Chondrocyte (in vitro differentiated cells): ENCODE data around the gene HSPB1. TPM values are rescaled to one million over a fixed set of nuclear protein-coding genes. Genes with fewer than 3 reads are reported as not detected.
"Not testable (repeated sequence)": the region's sequence is repeated elsewhere in the genome, so short reads cannot be mapped to it uniquely, and the experiment has no call there.

Experiments
- DNase-seq: peaks from one replicate; pipeline ENCODE4 v3.0.0; 2021; ENCODE audit warnings: mixed read lengths, low spot score
- H3K27ac Mint-ChIP-seq: one replicate; pipeline ENCODE4 v1.8.0; 2021; ENCODE audit warnings: mild to moderate bottlenecking, moderate library complexity, mixed read lengths; ENCODE audit not compliant: unreplicated experiment
- H3K27me3 Mint-ChIP-seq: 2 replicates; pipeline ENCODE4 v1.8.0; 2021; ENCODE audit warnings: low read depth, mixed read lengths
- H3K36me3 Mint-ChIP-seq: 2 replicates; pipeline ENCODE4 v1.8.0; 2021; ENCODE audit warnings: low read depth, mixed read lengths
- H3K4me1 Mint-ChIP-seq: 2 replicates; pipeline ENCODE4 v1.8.0; 2021; ENCODE audit warnings: low read depth, mild to moderate bottlenecking, mixed read lengths
- H3K4me3 Mint-ChIP-seq: one replicate; pipeline ENCODE4 v1.8.0; 2021; ENCODE audit warnings: mild to moderate bottlenecking, moderate library complexity, mixed read lengths; ENCODE audit not compliant: unreplicated experiment
- H3K9me3 Mint-ChIP-seq: 2 replicates; pipeline ENCODE4 v1.8.0; 2021; ENCODE audit warnings: low read depth, mixed read lengths
- total RNA-seq: library from RNA; stranded (reverse); gene quantifications from 3 replicates; pipeline ENCODE4 v1.2.1, GENCODE V29; 2021
- TF ChIP-seq, protein P1 (sequence below): fragments of 200-600 bp; sonication (generic); IDR thresholded peaks from 2 replicates; pipeline ENCODE4 v1.5.0; 2021; ENCODE audit warnings: antibody characterized with exemption, mild to moderate bottlenecking, moderate library complexity

The HSPB1 gene
- total RNA-seq, 1 donor from 2014 or later = 1,322 TPM

GRCh38 chr7:76333511-76334101 lies 31.1 kb downstream of the HSPB1 start:
- no peaks in the 10 kb centered on the region for H3K27me3 Mint-ChIP-seq
- no peak overlapping the region for H3K4me3 Mint-ChIP-seq
- no peak for DNase-seq
- no peaks in the 10 kb centered on the region for H3K9me3 Mint-ChIP-seq
- H3K36me3 Mint-ChIP-seq = peaks cover 20% of the 10 kb centered on the region
- H3K27ac Mint-ChIP-seq = peak overlapping the region; percentile 81
- peaks cover 63% of the 10 kb centered on the region for H3K4me1 Mint-ChIP-seq
- TF ChIP-seq, protein P1, sequence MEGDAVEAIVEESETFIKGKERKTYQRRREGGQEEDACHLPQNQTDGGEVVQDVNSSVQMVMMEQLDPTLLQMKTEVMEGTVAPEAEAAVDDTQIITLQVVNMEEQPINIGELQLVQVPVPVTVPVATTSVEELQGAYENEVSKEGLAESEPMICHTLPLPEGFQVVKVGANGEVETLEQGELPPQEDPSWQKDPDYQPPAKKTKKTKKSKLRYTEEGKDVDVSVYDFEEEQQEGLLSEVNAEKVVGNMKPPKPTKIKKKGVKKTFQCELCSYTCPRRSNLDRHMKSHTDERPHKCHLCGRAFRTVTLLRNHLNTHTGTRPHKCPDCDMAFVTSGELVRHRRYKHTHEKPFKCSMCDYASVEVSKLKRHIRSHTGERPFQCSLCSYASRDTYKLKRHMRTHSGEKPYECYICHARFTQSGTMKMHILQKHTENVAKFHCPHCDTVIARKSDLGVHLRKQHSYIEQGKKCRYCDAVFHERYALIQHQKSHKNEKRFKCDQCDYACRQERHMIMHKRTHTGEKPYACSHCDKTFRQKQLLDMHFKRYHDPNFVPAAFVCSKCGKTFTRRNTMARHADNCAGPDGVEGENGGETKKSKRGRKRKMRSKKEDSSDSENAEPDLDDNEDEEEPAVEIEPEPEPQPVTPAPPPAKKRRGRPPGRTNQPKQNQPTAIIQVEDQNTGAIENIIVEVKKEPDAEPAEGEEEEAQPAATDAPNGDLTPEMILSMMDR = no peak

DNA sequence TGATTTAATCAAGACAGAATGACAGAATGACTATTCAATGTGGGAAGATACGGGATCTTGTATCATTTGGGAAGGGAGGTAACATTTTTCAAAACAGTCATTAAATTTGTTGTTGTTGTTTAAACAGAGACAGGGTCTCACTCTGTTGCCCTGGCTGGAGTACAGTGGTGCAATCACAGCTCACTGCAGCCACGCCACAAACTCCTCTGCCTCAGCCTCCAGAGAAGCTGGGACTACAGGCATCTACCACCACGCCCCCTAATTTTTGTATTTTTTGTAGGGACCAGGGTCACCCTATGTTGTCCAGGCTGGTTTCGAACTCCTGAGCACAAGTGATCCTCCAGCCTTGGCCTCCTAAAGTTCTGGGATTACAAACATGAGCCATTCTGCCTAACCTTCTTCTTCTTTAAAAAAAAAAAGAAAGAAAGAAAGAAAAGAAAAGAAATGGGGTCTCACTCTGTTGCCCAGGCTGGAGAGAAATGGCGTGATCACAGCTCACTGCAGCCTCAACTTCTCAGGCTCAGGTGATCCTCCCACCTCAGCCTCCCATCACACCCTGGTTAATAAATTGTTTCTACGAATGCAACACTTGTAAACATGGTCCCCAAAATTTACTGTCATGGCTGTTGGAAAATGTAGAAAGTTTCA lies 32.0 kb downstream of the HSPB1 start:
- H3K36me3 Mint-ChIP-seq = peaks cover 14% of the 10 kb centered on the region
- H3K4me3 Mint-ChIP-seq = no peak overlapping the region
- H3K4me1 Mint-ChIP-seq = peaks cover 68% of the 10 kb centered on the region
- DNase-seq = no peak
- TF ChIP-seq, protein P1 = no peak
- no peaks in the 10 kb centered on the region for H3K27me3 Mint-ChIP-seq
- peak overlapping the region; percentile 81 for H3K27ac Mint-ChIP-seq
- no peaks in the 10 kb centered on the region for H3K9me3 Mint-ChIP-seq

DNA sequence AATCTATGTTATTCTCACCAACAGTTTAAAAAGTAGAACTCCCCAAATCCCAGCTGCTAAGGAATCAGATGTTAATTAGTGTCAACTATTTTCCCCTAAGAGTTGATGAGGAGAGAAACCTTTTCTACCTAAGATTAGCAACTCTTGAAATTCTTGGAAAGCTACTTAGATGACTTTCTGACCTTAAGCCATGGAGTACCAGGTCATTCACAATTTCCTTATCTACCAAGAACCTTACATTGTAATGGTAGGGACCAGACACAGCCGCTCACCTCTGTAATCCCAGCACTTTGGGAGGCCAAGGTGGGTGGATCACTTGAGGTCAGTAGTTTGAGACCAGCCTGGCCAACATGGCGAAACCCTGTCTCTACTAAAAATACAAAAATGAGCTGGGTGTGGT lies 32.9 kb downstream of the HSPB1 start:
- Mint-ChIP-seq H3K4me1 (peaks cover 72% of the 10 kb centered on the region), H3K27ac (peak overlapping the region; percentile 2)
- H3K4me3 Mint-ChIP-seq, H3K27me3 Mint-ChIP-seq, H3K9me3 Mint-ChIP-seq, H3K36me3 Mint-ChIP-seq, DNase-seq: not testable (repeated sequence)

DNA sequence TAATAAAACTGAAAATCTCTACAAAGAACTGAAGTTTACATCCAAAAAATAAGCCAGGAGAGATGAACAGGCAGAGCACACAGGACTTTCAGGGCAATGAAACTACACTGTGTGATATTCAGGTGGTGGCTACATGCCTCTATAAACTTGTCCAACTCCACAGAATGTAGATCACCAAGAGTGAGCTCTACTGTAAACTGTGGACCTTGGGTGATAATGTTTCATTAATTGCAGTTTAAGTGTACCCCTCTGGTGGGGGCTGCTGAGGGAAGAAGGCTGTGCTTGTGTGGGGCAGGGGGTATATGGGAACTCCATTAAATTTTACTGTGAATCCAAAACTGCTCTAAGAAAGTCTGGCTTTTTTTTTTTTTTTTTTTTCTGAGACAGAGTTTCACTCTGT lies 33.6 kb downstream of the HSPB1 start:
- peaks cover 75% of the 10 kb centered on the region for H3K4me1 Mint-ChIP-seq
- no peak overlapping the region for H3K4me3 Mint-ChIP-seq
- no peak for DNase-seq
- TF ChIP-seq, protein P1 = no peak
- H3K9me3 Mint-ChIP-seq = no peaks in the 10 kb centered on the region
- peak overlapping the region; percentile 57 for H3K27ac Mint-ChIP-seq
- H3K36me3 Mint-ChIP-seq = peaks cover 6% of the 10 kb centered on the region
- no peaks in the 10 kb centered on the region for H3K27me3 Mint-ChIP-seq

DNA sequence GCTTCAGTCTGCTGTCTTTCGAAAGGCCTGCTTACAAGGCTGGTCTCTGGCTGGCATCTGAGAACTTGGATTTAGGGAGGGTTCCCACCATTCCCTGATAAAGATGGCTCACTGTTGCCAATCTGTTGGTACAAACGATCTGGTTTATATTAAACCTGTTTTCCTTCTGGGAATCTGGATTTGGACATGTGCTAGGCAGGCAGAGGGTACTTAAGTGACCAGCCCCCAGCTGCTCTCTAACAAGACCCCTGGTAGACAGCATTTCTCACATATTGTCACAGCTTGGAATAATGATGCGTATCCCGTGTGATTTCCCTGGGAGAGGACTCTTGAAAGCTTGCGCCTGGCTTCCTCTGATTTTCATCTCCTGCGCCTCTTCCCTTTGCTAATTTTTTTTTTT lies 34.7 kb downstream of the HSPB1 start:
- no peaks in the 10 kb centered on the region for H3K27me3 Mint-ChIP-seq
- TF ChIP-seq, protein P1 = no peak
- H3K4me3 Mint-ChIP-seq = no peak overlapping the region
- no peaks in the 10 kb centered on the region for H3K9me3 Mint-ChIP-seq
- peaks cover 3% of the 10 kb centered on the region for H3K36me3 Mint-ChIP-seq
- H3K4me1 Mint-ChIP-seq = peaks cover 75% of the 10 kb centered on the region
- no peak for DNase-seq
- peak overlapping the region; percentile 86 for H3K27ac Mint-ChIP-seq
